MCF 10A (cell line): ENCODE results near the gene CBX4. TPM values are rescaled to one million over a fixed set of nuclear protein-coding genes. Genes with fewer than 3 reads are reported as not detected.

Experiments
- BruUV-seq: library from RNA; stranded (reverse); fragments of 400-500 nt; replicated peaks from 2 replicates; lab custom pipeline; 2021; lab: Mats Ljungman, UMichigan
- CTCF ChIA-PET: fragments of 300-600 bp; sonication (Branson Sonifier 250); formaldehyde crosslinking; extraction: SDS; loops from one replicate; lab custom pipeline; 2021; ENCODE audit warnings: antibody characterized with exemption, inconsistent platforms; lab: Yijun Ruan, JAX
- POLR2A ChIA-PET: fragments of 300-600, 350-650 bp; sonication (Branson Sonifier 250); formaldehyde crosslinking; extraction: SDS; loops from one replicate; lab custom pipeline; 2020; ENCODE audit warnings: antibody characterized with exemption, inconsistent platforms; lab: Yijun Ruan, JAX
- DNase-seq: peaks from one replicate; pipeline ENCODE4 v3.0.0-alpha.2; 2018; ENCODE audit not compliant: unreplicated experiment
- H3K27ac Mint-ChIP-seq: one replicate; pipeline ENCODE4 v1.8.0; 2022; ENCODE audit warnings: mild to moderate bottlenecking, low read depth, mixed read lengths; ENCODE audit not compliant: unreplicated experiment
- H3K27me3 Mint-ChIP-seq: one replicate; pipeline ENCODE4 v1.8.0; 2022; ENCODE audit warnings: mixed read lengths; ENCODE audit not compliant: insufficient read depth, unreplicated experiment
- H3K36me3 Mint-ChIP-seq: one replicate; pipeline ENCODE4 v1.8.0; 2022; ENCODE audit warnings: mild to moderate bottlenecking, moderate library complexity, mixed read lengths; ENCODE audit not compliant: insufficient read depth, unreplicated experiment
- H3K4me1 Mint-ChIP-seq: one replicate; pipeline ENCODE4 v1.8.0; 2022; ENCODE audit warnings: mixed read lengths; ENCODE audit not compliant: insufficient read depth, unreplicated experiment
- H3K4me3 Mint-ChIP-seq: one replicate; pipeline ENCODE4 v1.8.0; 2022; ENCODE audit warnings: mild to moderate bottlenecking, moderate library complexity, mixed read lengths; ENCODE audit not compliant: unreplicated experiment
- H3K9me3 Mint-ChIP-seq: one replicate; pipeline ENCODE4 v1.8.0; 2022; ENCODE audit warnings: mixed read lengths; ENCODE audit not compliant: unreplicated experiment
- CTCF ChIP-seq: fragments of 200-600 bp; IDR thresholded peaks from one replicate; pipeline ENCODE4 v1.8.0; 2022; ENCODE audit warnings: antibody characterized with exemption, mild to moderate bottlenecking; ENCODE audit not compliant: unreplicated experiment
- intact Hi-C: fragments of 100-400 bp; cut with micrococcal nuclease; formaldehyde crosslinking; loops from 2 replicates; pipeline ENCODE4 v1.14.1; 2022
- total RNA-seq: library from RNA; stranded (reverse); gene quantifications from 2 replicates; pipeline ENCODE4 v1.2.3, GENCODE V29; 2022

The CBX4 gene
- total RNA-seq, 1 experiment from 2014 or later: 89.7 TPM

GRCh38 chr17:79796444-79796762 lies 42.8 kb downstream of the CBX4 start:
- DNase-seq: no peak
- peak overlapping the region; percentile 81 for H3K4me3 Mint-ChIP-seq
- peaks cover 15% of the 10 kb centered on the region for H3K4me1 Mint-ChIP-seq
- no peaks in the 10 kb centered on the region for H3K9me3 Mint-ChIP-seq
- intact Hi-C loops: no loop called here
- peaks cover 22% of the 10 kb centered on the region for H3K36me3 Mint-ChIP-seq
- TF ChIP-seq CTCF: no peak
- H3K27me3 Mint-ChIP-seq: peaks cover 26% of the 10 kb centered on the region
- H3K27ac Mint-ChIP-seq: peak overlapping the region; percentile 88
- CTCF ChIA-PET: interaction anchor here (0.5 to 1.0 kb wide), 4 partner anchors 40 to 120 kb away, joined by 3 to 6 read pairs (median 4); no protein-coding TSS in a partner anchor
- BruUV-seq: no TSS peak
- POLR2A ChIA-PET: interaction anchor here (0.6 to 2.1 kb wide), 14 partner anchors 9 to 750 kb away, joined by 3 to 22 read pairs (median 6); partner anchors contain the start of genes CBX2 and CBX4

GRCh38 chr17:79795795-79796443 lies 43.3 kb downstream of the CBX4 start:
- ChIA-PET POLR2A (interaction anchor here (1.3 to 2.0 kb wide), 4 partner anchors 14 to 123 kb away, joined by 3 to 22 read pairs (median 8); no protein-coding TSS in a partner anchor), CTCF (no interaction called here)
- H3K9me3 Mint-ChIP-seq: no peaks in the 10 kb centered on the region
- TF ChIP-seq CTCF: no peak
- intact Hi-C loops: no loop called here
- no peak overlapping the region for H3K27ac Mint-ChIP-seq
- no peak for DNase-seq
- peaks cover 26% of the 10 kb centered on the region for H3K27me3 Mint-ChIP-seq
- TSS peak; percentile 77 for BruUV-seq
- H3K36me3 Mint-ChIP-seq: peaks cover 22% of the 10 kb centered on the region
- peaks cover 15% of the 10 kb centered on the region for H3K4me1 Mint-ChIP-seq
- H3K4me3 Mint-ChIP-seq: peak overlapping the region; percentile 81

- peaks cover 22% of the 10 kb centered on the region for H3K36me3 Mint-ChIP-seq
- TSS peak; percentile 8 for BruUV-seq
- peaks cover 7% of the 10 kb centered on the region for H3K4me1 Mint-ChIP-seq
- no peak for DNase-seq
- no peak overlapping the region for H3K27ac Mint-ChIP-seq
- no peak overlapping the region for H3K4me3 Mint-ChIP-seq
- no peaks in the 10 kb centered on the region for H3K9me3 Mint-ChIP-seq
- CTCF ChIA-PET: interaction anchor here (0.5 to 0.7 kb wide), 2 partner anchors 33 to 49 kb away, joined by 3 to 4 read pairs; no protein-coding TSS in a partner anchor
- intact Hi-C loops: no loop called here
- POLR2A ChIA-PET: interaction anchor here (0.7 to 1.2 kb wide), 3 partner anchors 16 to 43 kb away, joined by 3 read pairs; no protein-coding TSS in a partner anchor
- TF ChIP-seq CTCF: no peak
- H3K27me3 Mint-ChIP-seq: peaks cover 16% of the 10 kb centered on the region
These were observed 44.4 kb downstream of the CBX4 start for GRCh38 chr17:79794659-79795511.

GRCh38 chr17:79793924-79794304 lies 45.3 kb downstream of the CBX4 start:
- no peak for TF ChIP-seq CTCF
- BruUV-seq: no TSS peak
- ChIA-PET POLR2A (interaction anchor here (1.0 to 1.2 kb wide), 2 partner anchors 18 to 42 kb away, joined by 3 read pairs; no protein-coding TSS in a partner anchor), CTCF (interaction anchor here (0.9 kb wide), 1 partner anchor 9 kb away, joined by 3 read pairs; no protein-coding TSS in a partner anchor)
- no peaks in the 10 kb centered on the region for H3K4me1 Mint-ChIP-seq
- H3K36me3 Mint-ChIP-seq: peaks cover 22% of the 10 kb centered on the region
- H3K27ac Mint-ChIP-seq: no peak overlapping the region
- no peak for DNase-seq
- H3K4me3 Mint-ChIP-seq: no peak overlapping the region
- no peaks in the 10 kb centered on the region for H3K9me3 Mint-ChIP-seq
- H3K27me3 Mint-ChIP-seq: peaks cover 6% of the 10 kb centered on the region
- intact Hi-C loops: no loop called here
